Loucy (cell line): ENCODE results near the gene DACT2.

ENCODE experiments used
- H2AFZ ChIP-seq: fragments of 200-600 bp; sonication (generic); 2 replicates; pipeline ENCODE4 v1.6.0; 2016; ENCODE audit warnings: antibody characterized with exemption, mild to moderate bottlenecking, low read length, moderate library complexity
- H3F3A ChIP-seq: fragments of 200-600 bp; 2 replicates; pipeline ENCODE4 v1.6.0; 2016; ENCODE audit warnings: antibody characterized with exemption, low read depth, mild to moderate bottlenecking
- H3K27me3 ChIP-seq: fragments of 200-600 bp; sonication (generic); 2 replicates; pipeline ENCODE4 v1.6.1; 2014; ENCODE audit warnings: low read length, mild to moderate bottlenecking; ENCODE audit not compliant: insufficient read depth, poor library complexity, severe bottlenecking
- H3K36me3 ChIP-seq: fragments of 200-600 bp; sonication (generic); 2 replicates; pipeline ENCODE4 v1.6.1; 2016; ENCODE audit warnings: low read length; ENCODE audit not compliant: insufficient read depth
- H3K4me1 ChIP-seq: fragments of 200-600 bp; sonication (generic); 2 replicates; pipeline ENCODE4 v1.5.1; 2014; ENCODE audit warnings: low read length, mild to moderate bottlenecking; ENCODE audit not compliant: insufficient read depth, poor library complexity, severe bottlenecking
- H3K4me2 ChIP-seq: fragments of 200-600 bp; sonication (generic); 2 replicates; pipeline ENCODE4 v1.6.0; 2014; ENCODE audit warnings: antibody characterized with exemption, low read length, low read depth, mild to moderate bottlenecking; ENCODE audit not compliant: poor library complexity, severe bottlenecking
- H3K4me3 ChIP-seq: fragments of 200-600 bp; sonication (generic); 2 replicates; pipeline ENCODE4 v1.5.1; 2014; ENCODE audit warnings: low read length, mild to moderate bottlenecking, mixed read lengths; ENCODE audit not compliant: poor library complexity, severe bottlenecking
- H3K79me2 ChIP-seq: fragments of 200-600 bp; sonication (generic); 2 replicates; pipeline ENCODE4 v1.6.1; 2014; ENCODE audit warnings: low read length; ENCODE audit not compliant: insufficient read depth
- H3K9ac ChIP-seq: fragments of 200-600 bp; sonication (generic); 2 replicates; pipeline ENCODE4 v1.6.0; 2014; ENCODE audit warnings: mild to moderate bottlenecking, low read depth, low read length, moderate library complexity; ENCODE audit not compliant: poor library complexity, severe bottlenecking
- H3K9me2 ChIP-seq: fragments of 200-600 bp; sonication (generic); replicated peaks from 2 replicates; pipeline ENCODE4 v1.6.1; 2016; ENCODE audit warnings: low read depth, low read length, mixed read lengths
- H3K9me3 ChIP-seq: fragments of 200-600 bp; sonication (generic); 2 replicates; pipeline ENCODE4 v1.6.1; 2014; ENCODE audit warnings: mild to moderate bottlenecking, antibody characterized with exemption, low read length, low read depth; ENCODE audit not compliant: insufficient read depth
- H4K20me1 ChIP-seq: fragments of 200-600 bp; sonication (generic); 2 replicates; pipeline ENCODE4 v1.6.0; 2014; ENCODE audit warnings: antibody characterized with exemption, low read length, mild to moderate bottlenecking; ENCODE audit not compliant: insufficient read depth, poor library complexity, severe bottlenecking
- EZH2phosphoT487 ChIP-seq: fragments of 200-600 bp; IDR thresholded peaks from 2 replicates; pipeline ENCODE4 v1.6.1; 2018; ENCODE audit warnings: antibody characterized with exemption, mild to moderate bottlenecking, moderate library complexity, borderline replicate concordance
- TF ChIP-seq, protein P1 (sequence below): fragments of 200-600 bp; sonication (generic); conservative IDR thresholded peaks from 2 replicates; pipeline ENCODE4 v1.5.1; 2014; ENCODE audit warnings: mild to moderate bottlenecking, antibody characterized with exemption, low read length

DACT2 gene

DNA sequence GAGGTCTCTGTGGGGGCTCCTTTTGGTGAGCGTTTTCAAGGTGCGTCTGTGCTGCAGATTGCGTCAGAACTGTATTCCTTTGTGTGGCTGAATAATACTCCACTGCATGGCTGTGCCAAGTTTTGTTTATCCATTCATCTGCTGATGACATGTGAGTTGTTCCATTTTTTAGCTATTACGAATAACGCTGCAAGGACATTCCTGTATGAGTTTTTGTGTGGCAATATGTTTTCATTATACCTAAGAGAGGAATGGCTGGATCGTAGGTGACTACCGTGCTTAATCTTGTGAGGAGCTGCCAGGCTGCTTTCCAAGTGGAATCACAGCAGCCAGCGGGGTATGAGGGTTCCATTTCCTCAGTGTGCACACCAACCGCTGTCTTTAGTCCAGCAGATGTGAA is 1.1 kb upstream of the DACT2 start:
- H3F3A ChIP-seq = no peaks in the 10 kb centered on the region
- TF ChIP-seq, protein P1, sequence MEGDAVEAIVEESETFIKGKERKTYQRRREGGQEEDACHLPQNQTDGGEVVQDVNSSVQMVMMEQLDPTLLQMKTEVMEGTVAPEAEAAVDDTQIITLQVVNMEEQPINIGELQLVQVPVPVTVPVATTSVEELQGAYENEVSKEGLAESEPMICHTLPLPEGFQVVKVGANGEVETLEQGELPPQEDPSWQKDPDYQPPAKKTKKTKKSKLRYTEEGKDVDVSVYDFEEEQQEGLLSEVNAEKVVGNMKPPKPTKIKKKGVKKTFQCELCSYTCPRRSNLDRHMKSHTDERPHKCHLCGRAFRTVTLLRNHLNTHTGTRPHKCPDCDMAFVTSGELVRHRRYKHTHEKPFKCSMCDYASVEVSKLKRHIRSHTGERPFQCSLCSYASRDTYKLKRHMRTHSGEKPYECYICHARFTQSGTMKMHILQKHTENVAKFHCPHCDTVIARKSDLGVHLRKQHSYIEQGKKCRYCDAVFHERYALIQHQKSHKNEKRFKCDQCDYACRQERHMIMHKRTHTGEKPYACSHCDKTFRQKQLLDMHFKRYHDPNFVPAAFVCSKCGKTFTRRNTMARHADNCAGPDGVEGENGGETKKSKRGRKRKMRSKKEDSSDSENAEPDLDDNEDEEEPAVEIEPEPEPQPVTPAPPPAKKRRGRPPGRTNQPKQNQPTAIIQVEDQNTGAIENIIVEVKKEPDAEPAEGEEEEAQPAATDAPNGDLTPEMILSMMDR = no peak
- TF ChIP-seq EZH2phosphoT487 = no peak
- no peaks in the 10 kb centered on the region for H3K36me3 ChIP-seq
- no peaks in the 10 kb centered on the region for H3K79me2 ChIP-seq
- no peak overlapping the region for H2AFZ ChIP-seq
- peaks cover 6% of the 10 kb centered on the region; the same call in 1 of the 2 replicates for H3K9me3 ChIP-seq
- H3K4me1 ChIP-seq = no peaks in the 10 kb centered on the region
- H3K4me3 ChIP-seq = no peak overlapping the region
- no peaks in the 10 kb centered on the region for H3K27me3 ChIP-seq
- no peak overlapping the region for H3K4me2 ChIP-seq
- H3K9ac ChIP-seq = no peak overlapping the region
- H4K20me1 ChIP-seq = no peaks in the 10 kb centered on the region
- no peaks in the 10 kb centered on the region for H3K9me2 ChIP-seq

DNA sequence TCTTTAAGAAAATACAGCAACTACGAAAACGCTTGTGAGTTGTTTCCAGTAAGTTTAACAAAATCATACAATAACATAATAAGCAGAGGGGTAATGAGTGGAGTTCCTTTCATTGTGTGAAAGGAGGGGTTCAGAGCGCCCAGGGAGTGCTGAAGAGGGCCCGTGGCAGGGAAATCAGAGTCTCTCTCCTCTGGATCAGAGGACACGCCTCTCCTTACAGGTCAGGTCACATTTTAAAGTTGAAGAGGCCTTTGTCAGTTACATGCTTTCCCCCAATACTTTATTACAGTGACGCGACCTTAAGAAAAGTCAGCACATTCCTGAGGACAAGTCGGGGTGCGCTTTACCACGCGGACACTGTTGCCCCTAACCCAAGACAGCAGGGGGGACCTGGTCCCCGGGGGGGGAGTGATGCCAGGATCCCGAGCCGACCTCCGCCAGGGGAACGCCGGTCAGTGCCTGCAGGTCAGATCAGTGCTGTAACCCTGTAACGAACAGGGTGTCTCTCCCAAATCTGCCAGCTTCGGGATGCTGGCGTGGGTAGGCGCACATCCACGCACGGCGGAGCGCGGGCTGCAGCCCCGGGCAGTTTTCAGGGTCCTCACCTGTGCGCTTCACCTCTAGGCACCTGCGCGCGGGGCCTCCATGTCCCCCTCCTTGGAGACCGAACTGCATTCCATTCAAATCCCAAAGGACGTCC is 848 bp downstream of the DACT2 start:
- Histone ChIP-seq H3K4me1 (no peaks in the 10 kb centered on the region), H3K9ac (no peak overlapping the region), H3K27me3 (no peaks in the 10 kb centered on the region), H3K9me3 (peaks cover 10% of the 10 kb centered on the region; the same call in 1 of the 2 replicates), H3K36me3 (no peaks in the 10 kb centered on the region), H3K4me3 (no peak overlapping the region), H4K20me1 (no peaks in the 10 kb centered on the region), H3K4me2 (no peak overlapping the region), H3F3A (no peaks in the 10 kb centered on the region), H3K79me2 (no peaks in the 10 kb centered on the region), H3K9me2 (no peaks in the 10 kb centered on the region), H2AFZ (no peak overlapping the region)
- TF ChIP-seq, protein P1 = no peak
- TF ChIP-seq EZH2phosphoT487 = no peak

DNA sequence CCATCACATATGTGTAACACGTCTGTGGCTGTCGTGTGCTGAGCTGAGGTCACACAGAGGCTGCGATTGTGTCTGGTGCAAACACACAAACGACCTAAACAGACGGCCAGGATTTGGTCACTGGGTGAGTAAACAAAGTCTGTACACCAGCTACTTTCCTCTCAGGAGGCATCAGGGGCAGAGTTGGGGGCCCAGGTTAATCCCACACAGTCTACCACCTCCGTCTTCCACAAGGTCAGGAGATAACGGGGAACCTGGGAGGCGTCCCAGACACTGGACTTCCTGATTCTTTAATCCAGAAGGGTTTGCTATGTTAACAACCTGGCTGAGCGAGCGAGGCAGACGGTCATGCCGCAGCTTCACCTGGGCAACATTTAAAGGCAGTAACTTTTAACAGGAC is 1.5 kb downstream of the DACT2 start:
- H3K4me1 ChIP-seq = no peaks in the 10 kb centered on the region
- H3K4me3 ChIP-seq = no peak overlapping the region

More for the DNA sequence above, 1.5 kb downstream of the DACT2 start:
- Histone ChIP-seq H4K20me1 (no peaks in the 10 kb centered on the region), H3K9ac (no peak overlapping the region), H3K36me3 (no peaks in the 10 kb centered on the region), H3K9me2 (no peaks in the 10 kb centered on the region), H3F3A (no peaks in the 10 kb centered on the region), H2AFZ (no peak overlapping the region), H3K4me2 (no peak overlapping the region), H3K27me3 (no peaks in the 10 kb centered on the region), H3K9me3 (peaks cover 10% of the 10 kb centered on the region; the same call in 1 of the 2 replicates), H3K79me2 (no peaks in the 10 kb centered on the region)
- TF ChIP-seq EZH2phosphoT487 = no peak
- TF ChIP-seq, protein P1 = no peak
